ENCODE results near the gene NR0B2.
"Not testable (repeated sequence)": the region's sequence is repeated elsewhere in the genome, so short reads cannot be mapped to it uniquely, and the experiment has no call there.

NR0B2 gene

GRCh38 chr1:26889551-26890466 lies 24.0 kb downstream of the NR0B2 start, which contains the start of gene GPN2:
TSS of gene GPN2 (minus strand) at chr1:26890283. CDS start at chr1:26890096, 187 bp downstream.
- peak within 1 kb of the TSS; percentile 81 for H3K4me3 ChIP-seq (ENCODE audit: low read length)
- TF ChIP-seq CTCF (IDR thresholded peaks at IDR 0.05; ENCODE audit: insufficient read depth, low read depth, low read length, missing control alignments): no peak
- DNase-seq (ENCODE audit: low read depth): peak; percentile 75

GRCh38 chr1:26888231-26888630 lies 25.5 kb downstream of the NR0B2 start:
- H3K4me3 ChIP-seq (ENCODE audit: low read length): no peak overlapping the region
- DNase-seq (ENCODE audit: low read depth): no peak
- no peak for TF ChIP-seq CTCF (IDR thresholded peaks at IDR 0.05; ENCODE audit: insufficient read depth, low read depth, low read length, missing control alignments)

GRCh38 chr1:26887125-26887524 lies 26.6 kb downstream of the NR0B2 start:
- peak; percentile 59 for TF ChIP-seq CTCF (IDR thresholded peaks at IDR 0.05; ENCODE audit: insufficient read depth, low read depth, low read length, missing control alignments)
- no peak overlapping the region for H3K4me3 ChIP-seq (ENCODE audit: low read length)
- peak; percentile 59 for DNase-seq (ENCODE audit: low read depth)

- DNase-seq (ENCODE audit: low read depth): no peak
- no peak overlapping the region for H3K4me3 ChIP-seq (ENCODE audit: low read length)
- TF ChIP-seq CTCF (IDR thresholded peaks at IDR 0.05; ENCODE audit: insufficient read depth, low read depth, low read length, missing control alignments): no peak
Measured at GRCh38 chr1:26882696-26883463, 30.9 kb downstream of the NR0B2 start.

DNA sequence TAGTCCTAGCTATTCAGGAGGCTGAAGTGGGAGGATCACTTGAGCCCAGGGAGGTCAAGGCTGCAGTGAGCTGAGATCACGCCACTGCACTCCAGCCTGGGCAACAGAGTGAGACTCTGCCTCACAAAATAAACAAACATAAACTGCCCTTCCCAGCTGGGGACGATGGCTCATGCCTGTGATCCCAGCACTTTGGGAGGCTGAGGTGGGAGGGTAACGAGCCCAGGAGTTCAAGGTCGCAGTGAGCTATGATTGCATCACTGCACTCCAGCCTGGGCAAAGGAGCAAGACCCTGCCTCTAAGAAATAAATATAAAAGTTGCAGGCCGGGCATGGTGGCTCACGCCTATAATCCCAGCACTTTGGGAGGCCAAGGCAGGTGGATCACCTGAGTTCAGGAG lies 32.2 kb downstream of the NR0B2 start:
- not testable (repeated sequence) for H3K4me3 ChIP-seq (ENCODE audit: low read length); DNase-seq (ENCODE audit: low read depth)

GRCh38 chr1:26879793-26880192 lies 34.0 kb downstream of the NR0B2 start:
- no peak for TF ChIP-seq CTCF (IDR thresholded peaks at IDR 0.05; ENCODE audit: insufficient read depth, low read depth, low read length, missing control alignments)
- DNase-seq (ENCODE audit: low read depth): no peak
- no peak overlapping the region for H3K4me3 ChIP-seq (ENCODE audit: low read length)

DNA sequence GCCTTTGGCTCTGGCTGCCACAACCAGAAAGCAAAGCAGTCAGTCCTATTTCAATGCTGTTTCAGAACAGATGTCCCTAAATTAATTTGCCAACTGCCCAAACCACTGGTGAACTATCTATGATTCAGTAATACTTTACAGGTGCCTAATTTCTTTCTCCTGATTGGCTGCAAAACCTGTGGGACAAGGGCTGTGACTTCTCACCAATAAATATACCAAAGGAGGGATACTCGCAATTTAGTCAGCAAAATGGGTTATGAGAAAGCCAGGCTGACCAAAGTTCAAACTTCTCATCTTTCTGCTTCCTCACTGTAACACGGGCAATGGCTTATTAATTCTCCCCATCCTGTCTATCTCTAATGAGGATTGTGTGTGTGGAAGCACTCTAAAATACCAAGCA lies 36.4 kb downstream of the NR0B2 start:
- no peak for TF ChIP-seq CTCF (IDR thresholded peaks at IDR 0.05; ENCODE audit: insufficient read depth, low read depth, low read length, missing control alignments)
- H3K4me3 ChIP-seq (ENCODE audit: low read length): no peak overlapping the region
- DNase-seq (ENCODE audit: low read depth): no peak

Measured in epithelial cell of esophagus (primary cell).